Cardiac septum (tissue), 1 donor: Measurements from ENCODE around the gene INHBE. TPM values are rescaled to one million over a fixed set of nuclear protein-coding genes. Genes with fewer than 3 reads are reported as not detected.
A peak's percentile ranks its signal among the peaks of the same experiment; 100 is the strongest.

ENCODE experiments used
- DNase-seq: peaks from one replicate; pipeline ENCODE4 v3.0.0-alpha.2; 2020; ENCODE audit warnings: low spot score
- intact Hi-C: fragments of 100-400 bp; cut with DNase I; formaldehyde crosslinking; loops from one replicate; pipeline ENCODE4 v1.14.0; 2022
- total RNA-seq: library from RNA; stranded (reverse); fragmentation: NEBNext Ultra II Directional; extraction: Animal tissue kit (Norgen Biotek cat#: 25700); gene quantifications from one replicate; pipeline ENCODE4 v1.2.1, GENCODE V29; 2021
- donor health status: DM: no; HTN: no; CAD: no.

INHBE gene
- total RNA-seq, 1 donor from 2014 or later, result 0.73 TPM

- DNase-seq, result no peak
- intact Hi-C loops, result no loop called here
Observed at GRCh38 chr12:57471661-57472060, 16.6 kb downstream of the INHBE start.

GRCh38 chr12:57472391-57472790, 17.3 kb downstream of the INHBE start:
- intact Hi-C loops, result no loop called here
- DNase-seq, result no peak

GRCh38 chr12:57473392-57473791, 18.3 kb downstream of the INHBE start:
- intact Hi-C loops, result no loop called here

GRCh38 chr12:57473886-57474285, 18.8 kb downstream of the INHBE start:
- DNase-seq, result no peak
- intact Hi-C loops, result no loop called here

More at GRCh38 chr12:57473392-57473791, 18.3 kb downstream of the INHBE start:
- DNase-seq, result no peak

GRCh38 chr12:57474430-57474829, 19.3 kb downstream of the INHBE start:
- intact Hi-C loops, result no loop called here
- no peak for DNase-seq

GRCh38 chr12:57474862-57475261, 19.8 kb downstream of the INHBE start:
- intact Hi-C loops, result no loop called here
- no peak for DNase-seq

- DNase-seq, result no peak
- intact Hi-C loops, result no loop called here
Observed at GRCh38 chr12:57475271-57476161, 20.4 kb downstream of the INHBE start.

- DNase-seq, result no peak
- intact Hi-C loops, result no loop called here
Observed at GRCh38 chr12:57476162-57476992, 21.3 kb downstream of the INHBE start.

GRCh38 chr12:57476993-57477709, 22.0 kb downstream of the INHBE start:
- no peak for DNase-seq
- intact Hi-C loops, result no loop called here

- no peak for DNase-seq
- intact Hi-C loops, result no loop called here
Observed at GRCh38 chr12:57477710-57478681, 22.9 kb downstream of the INHBE start.

- intact Hi-C loops, result no loop called here
- DNase-seq, result no peak
Observed at GRCh38 chr12:57479043-57479375, 23.9 kb downstream of the INHBE start.

GRCh38 chr12:57479376-57480115, 24.4 kb downstream of the INHBE start, which contains the start of gene ARHGAP9:
Gene ARHGAP9 (minus strand): TSS chr12:57479866. CDS start chr12:57479406, 460 bp downstream.
- intact Hi-C loops, result no loop called here
- no peak for DNase-seq

- intact Hi-C loops, result no loop called here
Observed at GRCh38 chr12:57481671-57482070, 26.6 kb downstream of the INHBE start.

GRCh38 chr12:57483466-57483865, 28.4 kb downstream of the INHBE start:
- intact Hi-C loops, result no loop called here
- DNase-seq, result no peak

More at GRCh38 chr12:57481671-57482070, 26.6 kb downstream of the INHBE start:
- DNase-seq, result no peak

GRCh38 chr12:57485695-57486094, 30.6 kb downstream of the INHBE start:
- intact Hi-C loops, result loop anchor here (5.0 kb wide), 1 partner anchor 37 kb away; the partner anchor contains the start of genes DDIT3 and MBD6
- no peak for DNase-seq

GRCh38 chr12:57487055-57487596, 32.0 kb downstream of the INHBE start:
- no peak for DNase-seq
- intact Hi-C loops, result loop anchor here (5.0 kb wide), 1 partner anchor 35 kb away; the partner anchor contains the start of genes DDIT3 and MBD6

GRCh38 chr12:57487597-57488401, 32.7 kb downstream of the INHBE start, which contains the start of gene MARS1:
Gene MARS1 (plus strand): TSS chr12:57488068. CDS start chr12:57488091, 23 bp downstream.
- intact Hi-C loops, result loop anchor here (5.0 kb wide), 1 partner anchor 35 kb away; the partner anchor contains the start of genes DDIT3 and MBD6
- DNase-seq, result peak; percentile 97
